Spleen (tissue), 7 donors: ENCODE results near the gene SNCAIP.

ENCODE experiments used
- POLR2A ChIP-seq, 3 donors: fragments of 450-650 bp; IDR thresholded peaks; one replicate each; pipeline ENCODE4 v1.5.1; 2017; ENCODE audit warnings: antibody characterized with exemption in 3 of 3, mild to moderate bottlenecking in 1 of 3
- POLR2AphosphoS5 ChIP-seq, 3 donors: sonication (generic); formaldehyde crosslinking; IDR thresholded peaks; one replicate each; pipeline ENCODE4 v1.5.1; 2017; ENCODE audit warnings: antibody characterized with exemption in 3 of 3
- TF ChIP-seq, protein P1 (sequence below), 11 experiments: fragments of 200-600 bp in 7 of 11; fragments of 450-650 bp in 4 of 11; sonication (generic) in 4 of 11; IDR thresholded peaks in 8 of 11; conservative IDR thresholded peaks in 3 of 11; 1 replicate in 7 of 11; 2 replicates in 4 of 11; pipeline versions ENCODE4 v1.4.0 to v1.8.0; 2016 to 2021; ENCODE audit warnings: antibody characterized with exemption in 11 of 11, inconsistent platforms in 4 of 11, mild to moderate bottlenecking in 1 of 11
- donor health status: DM: no; HTN: no; CAD: no; lungs with moderate emphysema.
- donor health status: DM: no; HTN: no; CAD: no.
- donor health status: DM: no; HTN: no; CAD: no.

DNA sequence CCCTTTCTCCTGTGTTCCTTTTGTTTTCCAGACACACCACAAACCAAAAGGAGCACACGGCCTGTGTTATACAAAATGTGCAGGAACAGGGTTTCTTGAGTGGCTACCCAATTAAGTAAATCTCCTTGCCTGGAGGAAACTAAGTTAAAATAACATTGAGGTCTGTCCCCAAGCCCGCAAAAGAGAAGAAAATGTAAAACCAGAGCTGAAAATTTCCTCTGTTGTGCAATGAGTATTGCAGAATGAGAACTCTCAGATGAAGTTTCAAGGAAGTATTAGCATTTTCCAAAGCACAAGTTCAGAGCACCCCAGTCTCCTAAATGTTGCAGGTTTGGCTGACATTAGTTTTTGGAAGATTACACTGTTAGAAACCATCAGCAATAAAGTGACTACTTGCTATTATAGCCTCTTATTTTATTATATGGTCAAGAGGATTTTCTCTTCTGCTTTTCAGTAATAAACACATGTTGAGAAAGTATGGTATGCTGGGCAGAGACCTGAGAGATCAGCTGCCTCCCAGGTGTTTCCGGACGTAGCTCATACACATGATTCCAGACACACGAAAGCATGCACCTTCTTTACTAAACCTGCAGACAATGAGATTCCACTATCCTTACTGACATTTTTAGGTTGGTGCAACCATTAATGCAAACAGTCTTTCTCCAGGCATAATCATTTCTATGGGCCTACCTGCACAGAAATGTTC lies 161.3 kb downstream of the SNCAIP start:
- TF ChIP-seq POLR2AphosphoS5 (IDR thresholded peaks at IDR 0.05), result no peak
- TF ChIP-seq, protein P1, sequence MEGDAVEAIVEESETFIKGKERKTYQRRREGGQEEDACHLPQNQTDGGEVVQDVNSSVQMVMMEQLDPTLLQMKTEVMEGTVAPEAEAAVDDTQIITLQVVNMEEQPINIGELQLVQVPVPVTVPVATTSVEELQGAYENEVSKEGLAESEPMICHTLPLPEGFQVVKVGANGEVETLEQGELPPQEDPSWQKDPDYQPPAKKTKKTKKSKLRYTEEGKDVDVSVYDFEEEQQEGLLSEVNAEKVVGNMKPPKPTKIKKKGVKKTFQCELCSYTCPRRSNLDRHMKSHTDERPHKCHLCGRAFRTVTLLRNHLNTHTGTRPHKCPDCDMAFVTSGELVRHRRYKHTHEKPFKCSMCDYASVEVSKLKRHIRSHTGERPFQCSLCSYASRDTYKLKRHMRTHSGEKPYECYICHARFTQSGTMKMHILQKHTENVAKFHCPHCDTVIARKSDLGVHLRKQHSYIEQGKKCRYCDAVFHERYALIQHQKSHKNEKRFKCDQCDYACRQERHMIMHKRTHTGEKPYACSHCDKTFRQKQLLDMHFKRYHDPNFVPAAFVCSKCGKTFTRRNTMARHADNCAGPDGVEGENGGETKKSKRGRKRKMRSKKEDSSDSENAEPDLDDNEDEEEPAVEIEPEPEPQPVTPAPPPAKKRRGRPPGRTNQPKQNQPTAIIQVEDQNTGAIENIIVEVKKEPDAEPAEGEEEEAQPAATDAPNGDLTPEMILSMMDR (IDR thresholded peaks at IDR 0.05 in 8 of 11, conservative IDR thresholded peaks at IDR 0.05 in 3 of 11), result no peak
- no peak for TF ChIP-seq POLR2A (IDR thresholded peaks at IDR 0.05)
